ENCODE results near the gene SMIM17. TPM values are rescaled to one million over a fixed set of nuclear protein-coding genes. Genes with fewer than 3 reads are reported as not detected.
A peak's percentile ranks its signal among the peaks of the same experiment; 100 is the strongest.

SMIM17 gene
- total RNA-seq, 4 donors from 2014 or later, result not detected

DNA sequence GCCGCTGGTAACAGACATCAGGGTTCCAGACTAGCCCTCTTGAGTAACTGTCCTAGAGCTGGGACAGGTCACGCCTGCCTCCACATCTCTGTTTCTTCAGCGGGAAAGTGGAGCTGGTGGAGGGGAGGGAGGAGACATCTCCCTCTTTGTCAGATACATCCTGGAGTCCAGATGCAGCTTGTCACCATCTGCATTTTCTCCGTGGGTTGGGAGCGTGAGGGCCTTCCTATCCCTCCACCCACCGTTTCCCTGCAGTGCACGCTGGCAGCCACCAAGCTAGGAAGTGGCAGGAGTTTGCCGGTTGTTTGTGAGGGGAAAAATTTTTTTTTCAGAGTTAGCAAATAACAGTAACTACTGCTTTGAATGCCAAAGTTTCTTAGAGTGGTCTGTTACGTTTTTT lies 20.0 kb upstream of the SMIM17 start:
- no peak for DNase-seq
- intact Hi-C loops (cut with DNase I), result no loop called here
- Histone ChIP-seq H3K4me3 (replicated peaks in 1 of 3) (no peak overlapping the region), H3K4me1 (no peaks in the 10 kb centered on the region), H3K27me3 (no peaks in the 10 kb centered on the region), H3K27ac (no peak overlapping the region), H3K36me3 (peaks cover 8 to 19% of the 10 kb centered on the region in 2 donors), H3K9me3 (no peaks in the 10 kb centered on the region)
- TF ChIP-seq, protein P1, sequence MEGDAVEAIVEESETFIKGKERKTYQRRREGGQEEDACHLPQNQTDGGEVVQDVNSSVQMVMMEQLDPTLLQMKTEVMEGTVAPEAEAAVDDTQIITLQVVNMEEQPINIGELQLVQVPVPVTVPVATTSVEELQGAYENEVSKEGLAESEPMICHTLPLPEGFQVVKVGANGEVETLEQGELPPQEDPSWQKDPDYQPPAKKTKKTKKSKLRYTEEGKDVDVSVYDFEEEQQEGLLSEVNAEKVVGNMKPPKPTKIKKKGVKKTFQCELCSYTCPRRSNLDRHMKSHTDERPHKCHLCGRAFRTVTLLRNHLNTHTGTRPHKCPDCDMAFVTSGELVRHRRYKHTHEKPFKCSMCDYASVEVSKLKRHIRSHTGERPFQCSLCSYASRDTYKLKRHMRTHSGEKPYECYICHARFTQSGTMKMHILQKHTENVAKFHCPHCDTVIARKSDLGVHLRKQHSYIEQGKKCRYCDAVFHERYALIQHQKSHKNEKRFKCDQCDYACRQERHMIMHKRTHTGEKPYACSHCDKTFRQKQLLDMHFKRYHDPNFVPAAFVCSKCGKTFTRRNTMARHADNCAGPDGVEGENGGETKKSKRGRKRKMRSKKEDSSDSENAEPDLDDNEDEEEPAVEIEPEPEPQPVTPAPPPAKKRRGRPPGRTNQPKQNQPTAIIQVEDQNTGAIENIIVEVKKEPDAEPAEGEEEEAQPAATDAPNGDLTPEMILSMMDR (IDR thresholded peaks at IDR 0.05), result no peak
- TF ChIP-seq POLR2A (IDR thresholded peaks at IDR 0.05), result no peak
- 86 to 87% methylated on average over 9 of the region's 9 CpGs for WGBS, 2 donors

DNA sequence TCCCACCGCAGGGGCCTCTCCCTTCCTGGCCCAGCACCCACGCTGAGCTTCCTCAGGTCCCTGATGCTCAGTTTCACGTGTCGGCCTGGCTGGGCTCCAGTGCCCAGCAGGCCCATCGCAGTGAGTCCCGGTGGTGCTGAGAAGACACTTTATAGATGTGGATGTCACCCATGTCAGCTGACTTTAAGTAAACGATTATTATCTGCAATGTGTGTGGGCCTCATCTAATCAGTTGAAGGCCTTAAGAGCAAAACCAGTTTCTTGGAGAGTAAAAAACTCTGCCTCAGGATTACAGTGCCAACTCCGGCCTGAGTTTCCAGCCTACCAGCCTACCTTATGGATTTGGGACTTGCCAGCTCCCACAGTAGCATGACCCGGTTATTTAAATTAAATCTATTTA lies 17.3 kb upstream of the SMIM17 start:
- Histone ChIP-seq H3K4me3 (replicated peaks in 1 of 3) (no peak overlapping the region), H3K27me3 (no peaks in the 10 kb centered on the region), H3K36me3 (peaks cover 8 to 19% of the 10 kb centered on the region in 2 donors), H3K9me3 (no peaks in the 10 kb centered on the region), H3K4me1 (no peaks in the 10 kb centered on the region), H3K27ac (no peak overlapping the region)
- intact Hi-C loops (cut with DNase I), result no loop called here
- TF ChIP-seq POLR2A (IDR thresholded peaks at IDR 0.05), result no peak
- TF ChIP-seq, protein P1 (IDR thresholded peaks at IDR 0.05), result no peak
- WGBS, 2 donors, result 93 to 98% methylated on average over 9 of the region's 9 CpGs
- no peak for DNase-seq

DNA sequence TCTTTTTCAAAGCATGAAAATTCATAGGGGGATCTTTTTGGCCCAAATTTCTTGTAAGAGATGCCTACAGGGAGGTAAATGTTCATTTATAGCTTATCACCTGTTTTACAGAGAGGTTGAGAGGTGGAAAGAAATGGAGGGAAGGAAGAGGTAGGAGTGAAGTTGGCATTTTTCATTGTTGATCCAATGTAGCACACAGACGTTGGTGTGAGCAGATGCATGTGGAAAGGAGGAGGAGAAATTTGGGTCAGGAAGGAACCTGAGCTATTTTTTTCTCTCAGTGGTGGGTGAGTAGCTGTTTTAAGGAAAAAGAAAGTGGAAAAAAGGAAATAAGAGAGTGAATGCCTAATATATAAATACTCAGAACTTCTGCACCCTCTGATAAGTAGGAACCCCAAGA lies 9.9 kb upstream of the SMIM17 start:
- DNase-seq, result no peak
- Histone ChIP-seq H3K4me1 (no peaks in the 10 kb centered on the region), H3K27me3 (no peaks in the 10 kb centered on the region), H3K27ac (no peak overlapping the region), H3K9me3 (no peaks in the 10 kb centered on the region), H3K4me3 (replicated peaks in 1 of 3) (no peak overlapping the region), H3K36me3 (no peaks in the 10 kb centered on the region)
- TF ChIP-seq, protein P1 (IDR thresholded peaks at IDR 0.05), result no peak
- TF ChIP-seq POLR2A (IDR thresholded peaks at IDR 0.05), result no peak
- WGBS, 2 donors, result 23 to 32% methylated on average over 1 of the region's 1 CpG
- intact Hi-C loops (cut with DNase I), result no loop called here

DNA sequence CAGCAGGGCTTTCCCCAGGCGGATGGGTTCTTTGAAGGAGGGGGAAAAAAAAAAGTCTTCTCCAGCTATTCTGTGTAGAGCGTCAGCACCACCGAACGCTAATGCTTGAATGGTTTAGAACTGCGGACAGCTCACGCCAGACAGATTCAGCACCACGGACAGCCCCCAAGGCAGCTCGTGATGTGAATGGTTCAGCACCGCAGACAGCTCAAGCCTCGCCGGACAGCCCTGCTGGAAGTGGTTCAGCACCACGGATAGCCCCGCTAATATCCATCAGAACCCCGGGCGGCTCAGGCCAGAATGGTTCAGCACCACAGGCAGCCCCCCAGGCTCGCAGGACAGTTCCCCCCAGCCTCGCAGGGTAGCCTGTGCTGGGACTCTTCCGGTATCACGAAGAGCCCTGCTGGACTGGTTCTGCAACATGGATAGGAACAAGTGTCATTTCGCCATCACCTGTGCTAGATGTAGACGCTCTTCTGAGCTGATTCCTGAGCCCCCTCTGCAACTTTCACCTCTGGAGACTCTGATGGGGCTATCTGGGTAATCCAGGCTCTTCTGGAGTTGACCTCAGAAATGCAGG lies 4.9 kb upstream of the SMIM17 start:
- Histone ChIP-seq H3K9me3 (no peaks in the 10 kb centered on the region), H3K4me1 (no peaks in the 10 kb centered on the region), H3K4me3 (replicated peaks in 1 of 3) (no peak overlapping the region), H3K36me3 (no peaks in the 10 kb centered on the region), H3K27ac (no peak overlapping the region), H3K27me3 (peaks cover 8% of the 10 kb centered on the region)
- WGBS, 2 donors, result 8 to 13% methylated on average over 10 to 20 of the region's 21 CpGs
- intact Hi-C loops (cut with DNase I), result no loop called here
- peak; percentile 84 to 90 for DNase-seq
- TF ChIP-seq POLR2A (IDR thresholded peaks at IDR 0.05), result no peak
- TF ChIP-seq, protein P1 (IDR thresholded peaks at IDR 0.05), result no peak

DNA sequence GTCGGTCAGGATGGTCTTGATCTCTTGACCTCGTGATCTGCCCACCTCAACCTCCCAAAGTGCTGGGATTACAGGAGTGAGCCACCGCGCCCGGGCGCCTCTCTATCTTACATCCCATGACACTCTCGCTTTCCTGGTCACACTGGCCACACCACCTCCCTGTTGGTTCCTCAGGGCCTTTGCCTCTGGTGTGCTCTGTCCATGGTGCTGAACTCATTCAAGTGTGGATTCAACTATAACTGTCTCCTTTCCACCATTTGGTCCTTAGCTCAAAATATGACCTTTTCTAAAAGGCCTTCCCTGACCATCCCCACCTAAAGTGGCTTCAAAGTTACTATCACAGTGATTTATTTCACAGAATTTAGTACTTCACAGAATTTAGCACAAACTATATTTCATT lies 3.7 kb upstream of the SMIM17 start:
- DNase-seq, result peak in 1 of 2 donors; percentile 6
- no peak for TF ChIP-seq POLR2A (IDR thresholded peaks at IDR 0.05)
- TF ChIP-seq, protein P1 (IDR thresholded peaks at IDR 0.05), result no peak
- Histone ChIP-seq H3K36me3 (no peaks in the 10 kb centered on the region), H3K27me3 (peaks cover 12% of the 10 kb centered on the region), H3K4me3 (replicated peaks in 1 of 3) (no peak overlapping the region), H3K4me1 (no peaks in the 10 kb centered on the region), H3K9me3 (no peaks in the 10 kb centered on the region), H3K27ac (no peak overlapping the region)
- intact Hi-C loops (cut with DNase I), result no loop called here
- 30 to 39% methylated on average over 7 of the region's 7 CpGs for whole genome bisulfite sequencing, 2 donors

Measured in thyroid gland (tissue), 4 donors.